SK-N-DZ (cell line): ENCODE measurements around the gene CEP83.
A peak's percentile ranks its signal among the peaks of the same experiment; 100 is the strongest.

ENCODE experiments used
- DNase-seq: peaks from one replicate; pipeline ENCODE4 v3.0.0-alpha.2; 2015; ENCODE audit warnings: low spot score

CEP83 gene

DNA sequence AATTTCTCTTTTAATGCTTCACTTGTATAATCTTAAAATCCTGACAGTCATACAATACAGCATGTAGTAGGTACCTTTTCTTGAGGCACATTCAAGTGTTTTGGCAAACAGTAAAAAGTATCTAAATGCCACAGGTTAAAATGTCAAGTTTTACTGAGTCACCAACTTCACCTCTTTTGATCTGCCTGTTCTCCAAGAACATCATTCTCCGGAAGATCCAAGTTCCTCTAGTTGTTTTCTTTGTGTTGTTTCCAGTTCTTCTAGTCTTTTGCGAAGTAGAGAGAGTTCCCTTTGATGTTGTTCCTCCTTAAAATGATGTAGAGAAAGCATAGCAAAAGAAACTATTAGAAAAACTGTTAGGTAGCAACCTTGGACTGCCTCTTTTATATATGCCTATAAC, 151.1 kb downstream of the CEP83 start:
- no peak for DNase-seq

DNA sequence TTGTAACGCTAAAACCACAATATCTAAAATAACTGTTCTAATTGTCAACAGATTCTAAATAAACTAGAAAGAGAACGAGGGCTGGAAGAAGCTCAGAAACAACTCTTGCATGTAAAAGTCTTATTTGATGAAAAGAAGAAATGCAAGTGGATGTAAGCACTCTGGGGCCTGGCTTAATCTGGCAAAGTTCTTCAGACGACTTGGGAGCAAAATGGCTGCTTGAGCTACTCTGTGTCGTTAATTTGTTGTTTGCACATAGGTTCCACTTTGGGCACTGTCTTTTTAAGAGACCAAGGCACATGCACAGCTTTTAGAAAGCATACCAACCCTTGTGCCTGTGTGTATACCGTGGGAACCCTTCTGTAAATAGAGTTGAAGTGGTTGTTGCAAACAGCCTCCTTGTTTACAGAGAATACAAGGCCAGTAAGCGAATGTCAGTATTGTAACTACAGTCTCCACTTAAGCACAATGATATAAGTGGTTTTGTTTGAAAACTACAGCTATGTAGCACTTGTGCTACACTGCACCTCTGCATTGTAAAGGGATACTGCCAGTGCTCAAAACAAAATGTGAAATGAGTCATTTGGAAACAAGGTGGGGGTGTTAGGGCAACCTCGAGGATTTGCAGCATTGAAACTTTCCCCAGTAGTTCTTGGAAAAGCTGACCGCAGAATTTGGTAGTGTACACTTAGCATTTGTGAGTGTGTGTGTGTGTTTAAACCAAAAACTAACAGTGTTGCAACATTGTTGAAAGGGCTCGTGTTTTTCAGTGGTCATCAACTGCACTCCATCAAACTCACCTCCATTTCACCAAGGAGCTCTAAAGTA, 154.3 kb downstream of the CEP83 start:
- DNase-seq: no peak

DNA sequence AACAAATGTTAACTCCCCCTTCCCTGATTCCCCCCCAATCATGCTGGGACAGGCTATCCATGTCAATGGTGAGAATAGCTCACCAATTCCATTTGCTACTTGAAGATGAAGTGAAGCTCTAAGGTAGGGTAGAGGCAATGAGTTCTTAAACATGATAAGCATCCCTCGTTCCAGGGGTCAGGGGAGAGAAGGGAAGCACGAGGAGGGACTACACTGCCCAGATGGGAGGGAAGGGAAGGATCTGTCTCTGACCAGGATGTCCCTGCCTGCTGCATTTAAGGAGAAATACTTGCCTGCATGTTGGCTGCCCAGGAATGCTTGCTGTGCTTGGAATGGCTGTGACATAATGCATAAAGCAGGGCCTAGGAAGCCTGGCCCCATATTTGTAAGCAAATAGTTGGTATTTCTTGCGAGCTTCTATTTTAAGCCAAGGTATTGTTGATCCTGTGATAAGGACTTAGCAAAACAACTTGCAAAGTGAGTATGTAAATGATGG, 155.1 kb downstream of the CEP83 start:
- no peak for DNase-seq

DNA sequence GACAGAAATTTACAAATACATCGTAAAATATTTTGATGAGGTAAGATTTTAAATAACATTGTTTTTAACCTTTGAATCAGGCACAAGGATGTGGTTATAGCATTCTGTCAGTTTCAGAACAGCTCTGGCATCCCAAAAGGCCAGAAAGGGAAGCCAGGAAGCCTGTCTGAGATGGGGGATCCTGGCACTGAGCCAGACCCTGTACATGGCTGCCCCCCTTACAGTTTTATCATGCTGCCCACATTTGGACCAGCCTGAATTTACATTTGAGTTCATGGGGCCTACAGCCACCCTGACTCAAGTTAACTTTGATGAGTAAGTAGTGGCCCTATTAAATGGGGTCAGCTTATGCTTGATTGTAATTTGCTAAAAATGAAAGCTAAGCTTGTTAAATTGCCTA, 155.7 kb downstream of the CEP83 start:
- DNase-seq: no peak

DNA sequence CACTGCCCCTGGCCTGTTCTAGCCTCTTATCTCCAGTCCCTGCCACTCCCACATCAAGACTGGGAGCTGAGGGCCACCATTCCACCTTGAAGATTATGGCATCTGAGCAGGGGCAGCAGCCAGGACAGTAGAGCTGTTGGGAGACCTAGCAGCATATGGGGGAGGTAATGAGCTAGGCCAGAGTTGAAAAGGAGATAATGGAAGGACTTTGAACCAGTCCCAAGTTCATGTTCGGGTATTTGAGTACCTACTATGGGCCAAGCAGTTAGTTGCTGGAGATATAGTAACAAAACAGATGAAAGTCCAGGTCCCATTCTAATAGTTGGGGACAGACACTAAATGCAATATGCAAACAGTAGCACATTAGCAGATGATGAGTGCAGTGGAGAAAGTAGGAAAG, 159.8 kb downstream of the CEP83 start:
- no peak for DNase-seq

DNA sequence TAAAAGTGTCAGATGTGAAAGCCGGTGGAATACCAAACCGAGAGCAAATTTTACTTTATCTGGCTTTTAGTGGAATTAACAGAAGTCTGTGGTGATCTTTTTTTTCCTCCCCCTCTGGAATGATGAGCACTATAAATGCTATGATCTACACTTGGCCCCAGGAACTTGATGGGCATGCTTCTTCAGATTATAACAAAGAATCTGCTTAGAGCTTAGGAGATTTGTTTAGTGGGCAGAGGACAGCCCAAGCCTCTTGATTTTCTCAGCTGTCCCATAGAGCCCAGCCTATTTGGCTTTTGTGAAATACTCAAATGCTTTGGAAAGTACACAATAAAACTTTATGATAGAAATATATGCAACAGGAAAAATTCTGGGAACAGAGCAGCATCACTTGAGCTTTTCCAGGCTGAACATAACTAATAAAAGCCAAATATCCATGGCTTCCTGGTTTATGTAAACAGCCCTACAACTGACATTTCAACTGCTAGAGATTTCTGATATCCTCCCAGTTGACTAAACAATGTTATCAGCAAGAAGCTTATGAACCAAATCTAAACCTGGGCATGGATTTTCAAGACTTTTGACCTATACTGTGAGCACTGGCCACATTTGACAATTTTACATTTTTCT, 161.7 kb downstream of the CEP83 start:
- DNase-seq: no peak

DNA sequence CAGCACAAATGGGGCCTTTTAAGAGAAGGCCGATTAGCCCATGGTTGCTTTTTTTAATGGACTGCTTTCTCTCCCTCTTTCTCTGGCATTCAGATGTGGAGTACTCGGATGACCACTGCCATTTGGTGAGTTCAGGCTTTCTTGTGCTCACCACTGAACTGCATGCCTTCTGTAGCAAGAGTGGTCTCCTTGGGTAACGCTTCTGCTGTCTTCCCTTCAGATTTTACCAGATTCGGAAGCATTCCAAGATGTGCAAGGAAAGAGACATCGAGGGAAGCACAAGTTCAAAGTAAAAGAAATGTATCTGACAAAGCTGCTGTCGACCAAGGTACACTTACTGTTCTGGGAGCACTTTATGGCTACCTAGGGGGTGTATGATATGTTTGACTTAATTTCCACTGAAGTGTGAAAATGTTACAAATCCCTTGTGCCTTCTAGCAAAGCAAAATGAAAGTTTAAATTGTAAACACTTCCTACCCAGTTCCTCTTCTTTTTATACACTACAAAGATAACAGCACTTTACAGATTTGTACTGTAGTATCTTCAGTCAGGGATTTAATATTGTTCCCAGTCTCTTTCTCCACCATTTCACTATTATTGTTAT, 162.5 kb downstream of the CEP83 start:
- no peak for DNase-seq

DNA sequence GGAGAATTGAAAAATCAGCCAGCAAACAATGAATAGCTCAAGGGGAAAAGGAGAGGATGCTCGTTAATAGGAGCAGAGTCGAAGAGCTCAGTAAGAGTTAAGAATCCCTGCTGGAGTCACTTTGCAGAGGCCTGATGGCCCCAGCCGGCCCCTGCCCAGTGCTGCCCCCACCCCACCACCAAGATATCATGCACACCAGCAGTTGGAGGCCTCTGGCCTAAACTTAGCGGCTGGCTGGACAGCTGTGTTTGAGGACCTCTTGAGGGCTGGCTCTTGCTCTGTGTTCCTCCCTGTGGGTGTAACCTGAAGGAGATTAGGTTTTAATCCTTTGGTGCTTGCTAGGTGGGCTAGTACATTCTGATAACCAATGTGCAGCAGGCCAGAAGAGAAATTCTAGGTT, 169.3 kb downstream of the CEP83 start:
- DNase-seq: peak; percentile 11

DNA sequence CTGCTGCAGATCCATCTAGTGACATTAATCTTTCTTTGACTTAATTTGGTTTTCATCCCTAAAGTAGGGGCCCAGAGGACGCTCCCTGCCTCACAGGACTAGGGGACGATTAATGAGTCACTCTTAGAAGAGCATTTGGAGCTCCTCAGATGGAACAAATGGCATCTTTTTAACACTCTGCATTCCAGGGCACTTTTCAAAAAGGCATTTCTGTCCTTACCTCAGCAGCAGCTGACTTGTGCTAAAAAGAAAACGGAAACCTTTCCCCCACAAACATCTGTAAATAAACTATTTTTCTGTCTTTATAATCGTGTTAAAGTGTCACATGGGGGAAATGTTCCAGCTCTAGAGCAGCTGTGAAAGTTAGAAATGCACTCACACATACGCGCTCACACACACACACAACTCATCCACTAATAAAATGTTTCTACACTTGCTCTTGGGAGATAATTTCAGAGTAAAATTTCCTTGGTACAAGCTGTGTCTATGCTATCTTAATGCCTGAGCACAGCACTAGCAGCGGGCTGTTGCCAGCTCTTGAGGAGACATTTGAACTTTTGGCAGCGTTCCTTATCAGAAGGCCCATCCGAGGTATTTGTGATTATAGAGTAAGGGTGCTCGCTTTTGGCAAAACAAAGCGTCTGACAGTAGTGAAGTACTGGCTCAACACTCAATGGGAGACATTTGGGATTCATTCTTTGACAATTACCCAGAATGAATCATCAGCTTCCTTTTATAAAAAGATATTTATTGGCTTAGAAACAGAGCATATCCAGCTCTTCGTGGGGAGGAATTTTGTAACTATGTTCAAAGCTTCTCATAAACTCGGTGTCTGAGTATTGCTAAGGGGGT, 170.0 kb downstream of the CEP83 start:
- DNase-seq: peak; percentile 64

DNA sequence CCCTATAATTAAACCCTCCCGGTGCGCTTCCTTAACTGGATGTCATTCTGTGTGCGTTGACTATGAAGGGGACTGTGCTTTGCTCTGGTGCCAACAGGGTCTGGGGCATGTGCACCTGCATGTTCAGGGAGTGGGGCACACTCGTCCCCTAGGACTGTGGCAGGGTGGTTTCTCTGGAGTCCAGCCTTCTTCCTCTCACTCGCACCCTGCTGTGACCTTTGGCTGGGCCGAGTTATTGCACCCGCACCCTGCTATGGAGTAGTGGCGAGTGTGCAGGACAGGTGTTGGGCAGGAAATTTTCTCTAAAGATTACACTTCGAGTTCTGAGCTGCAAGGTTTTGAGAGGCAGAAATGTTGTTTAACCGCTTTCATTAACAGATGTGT, 172.4 kb downstream of the CEP83 start:
- DNase-seq: no peak

DNA sequence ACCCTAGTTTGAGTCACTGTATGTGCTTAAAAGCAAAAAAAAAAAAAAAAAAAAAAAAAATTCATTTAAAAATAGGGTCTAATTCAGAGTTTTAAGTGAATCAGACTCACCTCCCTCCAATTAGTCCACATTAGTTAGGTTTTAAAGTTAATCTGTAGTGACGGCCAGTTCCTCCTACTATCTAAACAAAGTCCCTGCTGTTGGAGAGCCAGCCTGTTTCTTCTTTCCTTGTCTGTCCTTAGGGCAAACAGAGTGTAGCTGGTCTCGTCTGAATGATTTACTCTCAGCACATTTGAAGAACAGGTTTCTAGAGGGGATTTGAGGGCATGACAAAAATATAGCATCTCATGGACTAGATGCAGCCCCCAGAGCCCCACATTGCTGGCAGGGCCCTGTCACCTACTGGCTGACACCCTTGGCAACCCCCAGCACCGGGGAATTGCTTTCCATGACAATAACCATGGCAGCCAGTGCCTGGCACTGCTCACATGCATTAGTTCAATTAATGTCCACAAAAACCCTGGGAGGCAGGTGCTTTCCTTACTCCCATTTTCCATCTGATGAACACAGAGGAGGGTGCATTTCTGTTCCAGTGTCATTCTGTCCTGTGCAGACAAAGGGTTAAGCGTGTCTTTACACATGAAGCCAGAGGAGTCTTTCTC, 173.0 kb downstream of the CEP83 start:
- DNase-seq: peak; percentile 65

DNA sequence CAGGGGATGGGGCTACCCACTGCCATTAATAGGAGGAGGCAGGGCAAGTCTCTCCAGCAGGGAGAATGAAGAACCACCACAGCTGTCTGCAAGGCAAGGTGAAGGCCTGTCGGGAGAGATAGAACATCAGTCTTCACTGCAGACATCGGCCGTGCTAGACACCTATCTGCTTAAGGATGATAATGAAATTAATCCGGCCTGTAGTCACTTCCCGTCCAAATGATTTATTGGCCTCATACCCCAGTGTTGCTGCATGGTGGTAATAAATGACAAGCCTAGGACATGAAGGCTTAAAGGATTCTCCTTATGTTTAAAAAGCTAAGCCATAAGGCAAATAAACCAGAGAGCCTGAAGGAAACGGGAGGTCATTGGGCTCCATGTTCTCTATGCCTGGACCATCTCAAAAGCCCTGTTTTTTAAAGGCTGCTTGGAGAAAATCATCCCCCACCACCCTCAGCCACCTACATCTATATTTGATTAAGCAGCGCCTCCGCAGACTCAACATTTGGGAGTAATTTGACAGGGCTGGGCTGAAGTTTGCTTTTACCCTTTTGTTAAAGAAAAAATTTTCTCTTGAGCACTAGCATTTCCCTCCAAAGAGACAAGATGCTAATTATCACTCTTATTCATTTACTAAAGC, 173.6 kb downstream of the CEP83 start:
- DNase-seq: peak; percentile 70

DNA sequence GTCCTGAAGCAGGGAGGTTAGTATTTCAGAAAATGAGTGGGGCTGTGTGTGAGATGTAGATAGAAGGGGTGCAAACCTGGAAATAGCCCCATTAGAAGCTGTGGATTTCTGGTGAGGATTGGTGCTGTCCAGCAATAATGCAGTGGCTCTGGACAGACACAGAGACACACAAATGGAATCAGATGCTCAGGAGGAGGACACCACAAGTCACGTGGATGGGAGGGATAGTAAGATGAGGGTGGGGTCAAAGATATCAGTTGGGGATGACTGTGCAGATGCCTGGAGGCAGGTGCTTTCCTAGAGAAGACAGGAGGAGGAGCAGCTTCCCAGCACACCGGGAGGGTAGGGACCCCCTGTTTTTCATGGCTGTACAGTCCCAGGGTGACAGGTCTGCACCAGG, 174.8 kb downstream of the CEP83 start:
- no peak for DNase-seq

DNA sequence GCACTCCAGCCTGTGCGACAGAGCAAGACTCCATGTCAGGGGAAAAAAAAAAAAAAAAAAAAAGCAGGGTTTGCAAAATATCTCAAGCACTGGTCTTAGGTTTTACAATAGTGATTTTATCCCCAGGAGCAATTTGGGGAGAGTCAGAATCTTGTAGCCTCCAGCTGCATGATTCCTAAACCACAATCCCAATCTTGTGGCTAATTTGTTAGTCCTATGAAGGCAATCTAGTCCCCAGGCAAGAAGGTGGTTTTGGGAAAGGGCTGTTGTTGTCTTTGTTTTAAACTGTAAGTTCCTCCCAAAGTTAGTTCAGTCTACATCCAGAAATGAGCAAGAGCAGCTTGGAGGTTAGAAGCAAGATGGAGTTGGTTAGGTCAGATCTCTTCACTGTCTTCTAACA, 175.6 kb downstream of the CEP83 start:
- DNase-seq: no peak

DNA sequence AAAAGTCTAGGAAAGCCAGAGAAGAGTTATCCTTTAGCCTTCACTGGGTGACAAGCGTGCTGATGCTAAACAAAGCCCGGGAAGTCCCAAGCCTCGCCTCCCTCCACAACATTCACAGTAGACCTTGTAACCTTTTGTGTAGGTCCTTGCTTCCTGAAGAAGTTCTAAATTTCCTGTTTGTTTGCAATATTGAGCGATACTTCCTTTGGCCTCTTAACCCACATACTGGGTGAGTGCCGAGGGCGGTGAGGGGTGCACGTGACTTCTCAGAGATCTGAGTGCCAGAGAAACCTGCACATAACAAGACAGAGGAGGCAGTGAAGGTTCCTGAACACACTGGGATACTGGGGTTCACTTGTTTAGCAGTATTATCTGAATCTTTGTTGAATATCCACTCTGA, 177.0 kb downstream of the CEP83 start:
- no peak for DNase-seq

DNA sequence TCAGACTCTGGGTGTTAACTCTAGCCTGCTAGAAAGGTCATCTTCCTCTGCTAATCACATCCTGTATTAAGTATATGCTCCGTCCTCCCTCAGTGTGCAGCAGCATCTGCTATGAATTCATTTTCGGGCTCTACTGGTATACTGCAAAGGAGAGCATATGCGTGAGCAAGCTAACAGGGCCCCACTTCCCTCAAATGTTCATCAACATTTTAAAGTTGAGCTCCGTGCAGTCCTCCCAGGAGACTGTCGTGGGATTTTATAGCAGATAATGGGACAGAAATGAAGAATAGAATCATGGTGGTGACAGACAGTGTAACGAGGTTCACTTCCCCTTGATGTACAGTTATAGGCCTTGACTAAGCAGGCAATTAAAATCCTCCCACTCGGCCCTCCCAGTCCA, 179.6 kb downstream of the CEP83 start:
- DNase-seq: no peak

DNA sequence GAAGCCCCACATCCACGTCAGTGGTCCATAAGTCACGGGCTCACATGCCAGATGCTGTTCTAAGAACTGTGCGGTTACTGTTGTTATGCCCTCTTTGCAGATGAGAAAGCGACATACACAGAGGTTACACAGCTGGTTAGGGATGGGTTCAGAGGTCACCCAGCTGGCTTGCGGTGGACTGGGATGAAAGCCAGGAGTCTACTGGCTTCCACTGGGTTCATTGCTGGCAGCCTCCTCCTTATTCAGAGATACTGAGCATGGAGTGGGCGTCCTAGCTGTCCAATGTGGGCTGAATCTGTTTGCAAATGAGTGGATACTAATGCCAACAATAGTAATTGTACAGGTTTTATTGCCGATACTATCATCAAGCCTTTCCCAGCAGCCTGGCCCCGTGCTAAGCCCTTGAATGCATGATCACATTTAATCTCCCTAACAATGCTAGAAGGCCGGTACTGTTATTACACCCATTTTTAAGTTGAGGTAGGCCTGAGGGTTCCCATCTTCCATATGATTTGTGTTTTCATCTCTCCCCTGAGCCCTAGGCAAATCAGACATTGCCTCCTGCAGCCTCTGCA, 182.2 kb downstream of the CEP83 start:
- no peak for DNase-seq

DNA sequence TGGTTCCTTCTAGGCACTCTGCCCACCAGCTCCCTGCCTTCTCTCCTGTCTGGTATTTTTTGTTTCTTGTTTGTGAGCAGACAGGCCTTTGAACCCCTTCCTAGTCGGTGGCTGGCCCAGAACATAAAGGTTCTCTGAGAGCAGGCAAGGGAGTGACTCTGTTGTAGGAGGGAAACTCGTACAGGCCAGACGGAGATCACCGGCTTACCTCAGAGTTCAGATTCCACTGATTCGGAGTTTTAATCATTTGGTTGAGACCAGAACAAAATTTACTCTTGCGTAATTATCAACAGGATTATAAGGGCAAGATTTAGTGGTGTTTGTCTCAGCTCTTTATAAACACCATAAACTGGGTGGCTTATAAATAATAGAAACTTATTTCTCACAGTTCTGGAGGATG, 182.9 kb downstream of the CEP83 start:
- no peak for DNase-seq

DNA sequence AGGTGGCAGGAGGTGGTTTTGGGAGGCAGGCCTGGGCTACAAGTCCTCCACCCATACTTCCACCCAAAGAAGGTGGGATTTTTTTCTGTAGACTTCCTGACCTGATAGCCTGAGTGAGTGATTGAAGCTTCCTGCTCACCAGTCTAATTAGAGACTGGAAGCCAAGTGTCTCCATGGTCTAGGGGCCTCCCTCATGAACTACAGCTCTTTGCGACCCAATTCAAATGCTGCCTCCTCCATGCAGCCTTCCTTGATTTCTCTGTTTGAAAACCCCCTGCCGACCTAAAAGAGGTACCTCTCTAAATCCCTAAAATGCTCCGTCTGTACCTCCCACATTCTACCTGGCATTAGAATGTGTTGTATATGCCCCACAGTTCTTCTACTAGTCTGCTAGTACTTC, 186.4 kb downstream of the CEP83 start:
- DNase-seq: no peak

DNA sequence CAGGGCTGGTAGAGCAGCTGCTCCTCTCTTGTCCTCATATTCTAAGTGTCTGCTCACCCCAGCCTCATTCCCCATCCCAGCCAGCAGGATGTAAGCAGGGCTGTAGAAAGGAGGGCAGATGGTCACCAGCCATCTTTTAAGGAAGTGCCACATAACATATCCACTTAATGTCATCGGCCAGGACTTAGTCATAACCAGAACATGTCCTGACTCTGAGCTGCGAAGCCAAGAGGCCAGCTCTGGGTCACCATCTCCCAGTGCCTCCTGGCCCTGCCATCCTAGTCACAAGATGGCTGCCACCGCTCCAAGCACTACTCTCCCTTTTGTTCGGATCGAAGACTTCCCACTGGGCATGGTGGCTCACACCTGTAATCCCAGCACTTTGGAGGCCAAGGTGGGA, 187.4 kb downstream of the CEP83 start:
- DNase-seq: no peak

DNA sequence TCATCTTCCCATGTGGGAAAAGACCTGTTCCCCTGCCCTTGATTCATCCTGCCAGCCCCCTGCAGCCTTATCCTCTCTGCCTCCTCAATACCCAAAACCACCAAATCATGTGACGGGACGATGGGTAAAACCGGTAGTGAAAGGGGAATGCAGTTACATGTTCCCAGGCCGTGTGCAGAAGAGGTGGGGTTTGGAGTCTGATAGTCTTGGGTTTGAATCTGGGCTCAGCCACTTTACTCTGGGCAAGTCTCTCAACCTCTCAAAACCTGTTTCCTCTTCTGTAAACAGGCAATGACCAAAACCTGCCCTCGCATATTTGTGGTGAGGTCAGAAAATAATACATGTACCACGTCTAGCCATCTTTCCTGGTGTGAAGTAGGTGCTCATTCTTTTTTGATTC, 188.3 kb downstream of the CEP83 start:
- no peak for DNase-seq
